Type B pancreatic cell (in vitro differentiated cells): ENCODE results near the gene CCDC190. TPM values are rescaled to one million over a fixed set of nuclear protein-coding genes. Genes with fewer than 3 reads are reported as not detected.
"Not testable (repeated sequence)": the region's sequence is repeated elsewhere in the genome, so short reads cannot be mapped to it uniquely, and the experiment has no call there.

ENCODE experiments used
- DNase-seq: peaks from one replicate; pipeline ENCODE4 v3.0.0; 2021; ENCODE audit warnings: mixed read lengths; ENCODE audit not compliant: unreplicated experiment; ENCODE audit errors: extremely low spot score
- H3K27ac Mint-ChIP-seq: 2 replicates; pipeline ENCODE4 v1.8.0; 2021; ENCODE audit warnings: mild to moderate bottlenecking, mixed read lengths
- H3K27me3 Mint-ChIP-seq: 2 replicates; pipeline ENCODE4 v1.8.0; 2021; ENCODE audit warnings: mixed read lengths
- H3K36me3 Mint-ChIP-seq: 2 replicates; pipeline ENCODE4 v1.8.0; 2021; ENCODE audit warnings: mixed read lengths
- H3K4me1 Mint-ChIP-seq: one replicate; pipeline ENCODE4 v1.8.0; 2021; ENCODE audit warnings: mixed read lengths; ENCODE audit not compliant: unreplicated experiment
- H3K4me3 Mint-ChIP-seq: 2 replicates; pipeline ENCODE4 v1.8.0; 2021; ENCODE audit warnings: mild to moderate bottlenecking, mixed read lengths
- H3K9me3 Mint-ChIP-seq: 2 replicates; pipeline ENCODE4 v1.8.0; 2021; ENCODE audit warnings: mixed read lengths
- total RNA-seq: library from RNA; stranded (reverse); gene quantifications from 2 replicates; pipeline ENCODE4 v1.2.1, GENCODE V29; 2021; ENCODE audit warnings: low replicate concordance
- TF ChIP-seq, protein P1 (sequence below): fragments of 200-600 bp; sonication (generic); conservative IDR thresholded peaks from 2 replicates; pipeline ENCODE4 v1.5.0; 2021; ENCODE audit warnings: antibody characterized with exemption, mild to moderate bottlenecking

The CCDC190 gene
- total RNA-seq, 1 donor from 2014 or later, result not detected

DNA sequence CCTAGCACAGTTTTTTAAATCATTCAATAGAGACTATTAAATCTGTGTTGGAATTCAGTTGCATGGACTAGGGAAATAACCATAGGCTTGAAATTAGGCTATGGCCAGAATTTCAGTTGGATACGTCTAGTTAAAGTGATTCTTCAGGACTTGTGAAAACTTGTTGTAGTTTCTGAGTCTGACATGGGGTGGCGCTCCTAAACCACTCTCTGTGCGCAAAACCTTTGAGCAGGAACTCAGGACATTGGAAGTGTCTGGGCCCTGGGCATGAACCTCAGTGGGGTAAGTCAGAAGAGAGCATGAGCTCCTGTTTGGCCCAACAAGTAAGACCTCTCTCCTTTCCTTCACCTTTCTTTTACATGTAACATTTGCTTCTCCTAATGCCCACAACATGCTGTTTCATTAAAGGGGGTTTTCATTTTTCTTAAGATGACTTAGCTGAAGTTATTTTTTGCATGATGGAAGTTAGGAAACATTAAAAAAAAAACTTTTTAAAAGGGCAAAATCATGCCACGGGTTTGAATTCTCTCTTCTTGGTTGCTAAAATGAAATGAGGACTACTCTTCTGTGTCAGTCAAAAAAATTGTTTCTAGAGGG is 17.1 kb upstream of the CCDC190 start:
- Mint-ChIP-seq H3K4me1 (no peaks in the 10 kb centered on the region), H3K4me3 (no peak overlapping the region), H3K27ac (no peak overlapping the region), H3K27me3 (peaks cover 2% of the 10 kb centered on the region), H3K9me3 (no peaks in the 10 kb centered on the region), H3K36me3 (no peaks in the 10 kb centered on the region)
- TF ChIP-seq, protein P1, sequence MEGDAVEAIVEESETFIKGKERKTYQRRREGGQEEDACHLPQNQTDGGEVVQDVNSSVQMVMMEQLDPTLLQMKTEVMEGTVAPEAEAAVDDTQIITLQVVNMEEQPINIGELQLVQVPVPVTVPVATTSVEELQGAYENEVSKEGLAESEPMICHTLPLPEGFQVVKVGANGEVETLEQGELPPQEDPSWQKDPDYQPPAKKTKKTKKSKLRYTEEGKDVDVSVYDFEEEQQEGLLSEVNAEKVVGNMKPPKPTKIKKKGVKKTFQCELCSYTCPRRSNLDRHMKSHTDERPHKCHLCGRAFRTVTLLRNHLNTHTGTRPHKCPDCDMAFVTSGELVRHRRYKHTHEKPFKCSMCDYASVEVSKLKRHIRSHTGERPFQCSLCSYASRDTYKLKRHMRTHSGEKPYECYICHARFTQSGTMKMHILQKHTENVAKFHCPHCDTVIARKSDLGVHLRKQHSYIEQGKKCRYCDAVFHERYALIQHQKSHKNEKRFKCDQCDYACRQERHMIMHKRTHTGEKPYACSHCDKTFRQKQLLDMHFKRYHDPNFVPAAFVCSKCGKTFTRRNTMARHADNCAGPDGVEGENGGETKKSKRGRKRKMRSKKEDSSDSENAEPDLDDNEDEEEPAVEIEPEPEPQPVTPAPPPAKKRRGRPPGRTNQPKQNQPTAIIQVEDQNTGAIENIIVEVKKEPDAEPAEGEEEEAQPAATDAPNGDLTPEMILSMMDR, result peak; percentile 78
- no peak for DNase-seq

DNA sequence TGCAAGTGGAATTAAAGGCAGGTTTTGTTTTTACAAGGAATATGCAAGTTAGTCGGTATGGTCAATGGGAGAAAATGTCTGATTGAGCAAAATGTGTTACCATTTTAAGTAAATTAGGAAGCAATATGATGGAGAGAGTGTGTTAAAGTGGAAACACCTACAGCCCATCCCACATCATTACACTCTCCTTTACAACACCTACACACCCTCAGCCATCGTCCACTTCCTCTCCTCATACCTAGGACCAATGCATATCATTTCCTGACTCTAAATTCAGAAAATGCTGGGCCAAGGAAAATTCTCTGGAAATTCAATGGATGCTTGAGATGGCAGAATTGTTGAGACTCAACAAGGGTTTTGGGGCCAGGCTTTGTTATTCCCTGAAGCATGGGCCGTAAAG is 16.4 kb upstream of the CCDC190 start:
- Mint-ChIP-seq H3K4me3 (no peak overlapping the region), H3K36me3 (no peaks in the 10 kb centered on the region), H3K27me3 (peaks cover 2% of the 10 kb centered on the region), H3K4me1 (no peaks in the 10 kb centered on the region), H3K9me3 (no peaks in the 10 kb centered on the region), H3K27ac (no peak overlapping the region)
- TF ChIP-seq, protein P1, result no peak
- DNase-seq, result no peak

DNA sequence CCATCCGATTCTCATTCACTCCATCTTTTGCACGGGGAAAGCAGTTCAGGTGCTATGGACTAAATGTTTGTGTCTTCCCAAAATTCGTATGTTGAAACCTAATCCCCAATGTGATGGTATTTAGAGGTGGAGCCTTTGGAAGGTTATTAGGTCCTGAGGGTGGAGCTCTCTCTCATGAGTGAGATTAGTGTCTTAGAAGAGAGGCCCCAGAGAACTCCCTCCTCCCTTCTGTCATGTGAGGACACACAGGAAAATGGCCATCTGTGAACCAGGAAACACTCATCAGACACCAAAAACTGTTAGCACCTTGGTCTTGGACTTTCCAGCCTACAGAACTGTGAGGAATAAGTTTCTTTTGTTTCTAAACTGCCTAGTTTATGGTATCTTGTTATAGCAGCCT is 15.8 kb upstream of the CCDC190 start:
- Mint-ChIP-seq H3K36me3 (no peaks in the 10 kb centered on the region), H3K27ac (no peak overlapping the region), H3K9me3 (peaks cover 2% of the 10 kb centered on the region), H3K4me1 (no peaks in the 10 kb centered on the region), H3K27me3 (peaks cover 2% of the 10 kb centered on the region), H3K4me3 (no peak overlapping the region)
- DNase-seq, result no peak
- TF ChIP-seq, protein P1, result no peak

DNA sequence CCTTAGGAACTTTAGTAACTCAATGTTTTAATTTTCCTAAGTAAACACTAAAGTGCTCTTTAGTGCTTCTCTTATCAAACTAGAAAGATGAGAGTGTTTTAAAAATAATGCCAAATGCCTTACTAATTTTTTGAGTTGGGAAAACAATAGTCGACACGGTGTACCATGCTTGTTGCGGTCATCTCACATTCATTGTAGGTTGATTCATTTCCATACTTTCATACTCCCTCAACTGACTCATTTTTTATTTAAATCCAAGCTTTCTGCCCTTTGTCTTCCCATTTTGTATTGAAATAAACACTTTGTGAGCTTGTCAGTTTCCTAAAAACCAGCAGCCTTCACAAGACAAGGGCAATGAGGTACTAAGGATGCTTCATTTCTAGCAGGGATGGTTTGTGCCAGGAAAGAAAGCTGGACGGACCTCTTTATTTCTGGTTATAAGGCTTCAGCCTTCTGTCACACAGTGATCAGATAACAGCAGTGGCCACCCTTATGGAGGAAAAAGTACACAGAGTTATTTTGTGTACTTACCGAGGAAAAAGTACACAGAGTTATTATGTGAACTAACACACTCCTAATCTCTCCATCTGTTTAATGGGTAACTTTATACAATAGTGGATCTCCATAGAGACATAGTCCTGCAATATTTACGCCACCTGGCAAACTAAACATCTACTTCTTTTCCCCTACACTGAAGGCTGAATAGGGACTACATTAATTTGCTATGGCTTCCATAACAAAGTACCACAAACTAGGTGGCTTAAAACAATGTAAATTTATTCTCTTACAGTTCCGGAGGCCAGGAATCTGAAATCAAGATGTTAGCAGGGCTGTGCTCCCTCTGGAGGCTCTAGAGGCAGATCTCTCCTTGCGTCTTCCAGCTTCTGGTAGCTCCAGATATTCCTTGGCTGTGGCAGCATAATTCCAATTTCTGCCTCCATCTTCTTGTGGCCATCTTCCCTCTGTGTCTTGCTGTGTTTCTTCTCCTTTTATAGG is 13.0 kb upstream of the CCDC190 start:
- peaks cover 17% of the 10 kb centered on the region for H3K9me3 Mint-ChIP-seq
- H3K36me3 Mint-ChIP-seq, result no peaks in the 10 kb centered on the region
- TF ChIP-seq, protein P1, result no peak
- H3K4me3 Mint-ChIP-seq, result no peak overlapping the region
- H3K27ac Mint-ChIP-seq, result no peak overlapping the region
- no peaks in the 10 kb centered on the region for H3K4me1 Mint-ChIP-seq
- no peak for DNase-seq
- H3K27me3 Mint-ChIP-seq, result no peaks in the 10 kb centered on the region

DNA sequence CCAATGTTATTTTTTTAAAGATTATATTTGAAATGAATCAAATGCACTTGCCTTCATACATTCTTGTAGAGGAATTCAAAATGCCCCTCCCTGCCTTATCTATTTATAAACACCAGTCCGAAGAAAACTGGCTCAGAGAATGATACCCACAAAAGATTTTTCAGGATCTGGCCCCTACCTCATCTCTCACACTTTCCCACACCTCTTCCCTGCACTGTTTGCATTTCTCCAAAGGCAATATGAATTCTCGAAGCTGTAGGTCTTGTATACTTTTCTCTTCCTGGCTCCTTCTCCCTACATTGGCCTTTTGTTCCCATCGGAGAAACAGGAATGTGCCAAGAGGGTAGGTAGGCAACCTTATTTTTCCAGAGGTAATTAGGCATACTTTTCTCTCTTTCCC is 12.0 kb upstream of the CCDC190 start:
- no peak for DNase-seq
- Mint-ChIP-seq H3K36me3 (no peaks in the 10 kb centered on the region), H3K27ac (no peak overlapping the region), H3K9me3 (peaks cover 17% of the 10 kb centered on the region), H3K4me1 (no peaks in the 10 kb centered on the region), H3K27me3 (no peaks in the 10 kb centered on the region), H3K4me3 (no peak overlapping the region)
- TF ChIP-seq, protein P1, result no peak

DNA sequence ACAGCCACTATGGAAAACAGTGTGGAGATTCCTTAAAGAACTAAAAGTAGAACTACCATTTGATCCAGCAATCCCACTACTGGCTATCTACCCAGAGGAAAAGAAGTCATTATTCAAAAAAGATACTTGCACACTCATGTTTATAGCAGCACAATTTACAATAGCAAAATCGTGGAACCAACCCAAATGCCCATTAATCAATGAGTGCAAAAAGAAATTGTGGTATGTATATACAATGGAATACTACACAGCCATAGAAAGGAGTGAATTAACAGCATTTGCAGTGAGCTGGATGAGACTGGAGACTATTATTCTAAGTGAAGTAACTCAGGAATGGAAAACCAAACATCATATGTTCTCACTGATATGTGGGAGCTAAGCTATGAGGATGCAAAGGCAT is 10.4 kb upstream of the CCDC190 start:
- not testable (repeated sequence) for H3K36me3 Mint-ChIP-seq, H3K27me3 Mint-ChIP-seq, H3K27ac Mint-ChIP-seq, H3K4me3 Mint-ChIP-seq, H3K4me1 Mint-ChIP-seq, DNase-seq
- peaks cover 17% of the 10 kb centered on the region for H3K9me3 Mint-ChIP-seq
